ENCODE data around the gene PRLH.
"Not testable (repeated sequence)": the region's sequence is repeated elsewhere in the genome, so short reads cannot be mapped to it uniquely, and the experiment has no call there.

Gene PRLH

GRCh38 chr2:237583385-237584295 lies 17.3 kb downstream of the PRLH start:
- DNase-seq: peak; percentile 13

- no peak for DNase-seq
Observed at GRCh38 chr2:237585590-237586221, 19.3 kb downstream of the PRLH start.

GRCh38 chr2:237588044-237588696 lies 21.8 kb downstream of the PRLH start:
- DNase-seq: no peak

GRCh38 chr2:237590272-237591140 lies 24.1 kb downstream of the PRLH start, which contains the start of gene RAB17:
TSS of gene RAB17 (minus strand) at chr2:237590734. CDS start at chr2:237586154, 4,580 bp downstream.
- DNase-seq: peak; percentile 16

GRCh38 chr2:237591141-237591881 lies 24.9 kb downstream of the PRLH start:
- DNase-seq: no peak

- no peak for DNase-seq
Observed at GRCh38 chr2:237592425-237592980, 26.1 kb downstream of the PRLH start.

- DNase-seq: no peak
Observed at GRCh38 chr2:237593036-237593435, 26.7 kb downstream of the PRLH start.

GRCh38 chr2:237593596-237594320 lies 27.4 kb downstream of the PRLH start:
- no peak for DNase-seq

- DNase-seq: no peak
Observed at GRCh38 chr2:237594514-237594871, 28.1 kb downstream of the PRLH start.

GRCh38 chr2:237595829-237596519 lies 29.6 kb downstream of the PRLH start:
- DNase-seq: not testable (repeated sequence)

GRCh38 chr2:237596520-237597195 lies 30.3 kb downstream of the PRLH start:
- peak; percentile 16 for DNase-seq

GRCh38 chr2:237597196-237598145 lies 31.1 kb downstream of the PRLH start:
- no peak for DNase-seq

- DNase-seq: no peak
Observed at GRCh38 chr2:237598468-237599208, 32.3 kb downstream of the PRLH start.

GRCh38 chr2:237599465-237600110 lies 33.2 kb downstream of the PRLH start:
- no peak for DNase-seq

GRCh38 chr2:237600205-237600846 lies 34.0 kb downstream of the PRLH start:
- DNase-seq: peak; percentile 76

- DNase-seq: peak; percentile 20
Observed at GRCh38 chr2:237601453-237602116, 35.2 kb downstream of the PRLH start.
